LoVo (cell line): ENCODE data around the gene C3orf52.
A peak's percentile ranks its signal among the peaks of the same experiment; 100 is the strongest.

Source experiments
- DNase-seq: peaks from one replicate; pipeline ENCODE4 v3.0.0-alpha.2; 2016; ENCODE audit warnings: low spot score

C3orf52 gene

DNA sequence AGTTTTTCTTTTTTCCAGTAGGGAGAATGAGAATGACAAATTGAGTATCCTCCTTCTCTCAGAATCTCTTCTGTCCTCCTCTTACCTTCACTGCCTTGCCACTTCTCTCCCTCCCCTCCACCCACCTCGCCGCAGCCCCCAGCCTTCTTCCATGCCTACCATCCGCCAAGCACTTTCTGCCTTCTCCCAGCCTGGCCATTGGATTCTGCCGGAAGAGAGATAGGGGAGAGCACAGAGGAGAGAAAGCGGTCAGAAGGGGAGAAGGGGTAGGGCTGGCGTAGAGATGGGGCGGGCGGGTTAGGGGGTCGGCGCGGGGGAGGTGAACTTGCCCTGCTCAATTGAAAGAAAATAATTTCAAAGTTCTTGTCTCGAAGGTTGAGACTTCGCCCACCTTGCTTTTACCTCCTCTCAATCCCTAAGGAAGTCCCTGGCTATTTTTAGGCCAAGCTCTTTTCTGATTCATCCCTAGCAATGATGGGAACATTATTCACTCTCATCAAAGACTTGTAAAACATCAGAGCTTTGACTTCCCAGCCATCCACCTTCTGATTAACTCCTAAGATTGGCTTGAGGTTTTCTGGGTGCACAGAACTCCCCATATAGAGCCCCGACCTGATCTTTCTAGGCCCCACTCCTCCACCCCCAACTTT lies 811 bp downstream of the C3orf52 start:
- DNase-seq, result peak; percentile 37

DNA sequence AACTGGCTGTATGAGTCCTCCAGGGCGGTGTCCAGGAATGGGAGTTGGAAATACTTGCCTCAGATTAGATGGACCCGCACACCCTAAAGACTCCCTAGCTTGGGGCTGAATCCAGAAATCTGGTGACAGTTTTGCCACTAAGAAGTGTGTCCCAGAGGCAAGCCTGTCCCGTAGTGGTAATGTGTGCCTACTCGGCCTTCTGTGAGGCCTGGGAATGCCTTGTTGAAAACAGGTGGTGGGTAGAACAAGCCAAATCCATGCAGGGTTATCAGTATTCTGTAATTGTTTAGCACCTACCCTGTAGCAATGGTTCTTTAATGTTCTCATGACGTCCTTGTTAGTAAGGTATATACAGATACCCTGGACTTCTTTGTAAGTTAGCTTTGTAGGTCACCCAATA lies 1.6 kb downstream of the C3orf52 start:
- no peak for DNase-seq

- no peak for DNase-seq
Observed at GRCh38 chr3:112088944-112089343, 2.8 kb downstream of the C3orf52 start.

- DNase-seq, result peak; percentile 30
Observed at GRCh38 chr3:112089956-112090886, 4.0 kb downstream of the C3orf52 start.

- DNase-seq, result no peak
Observed at GRCh38 chr3:112090887-112091586, 4.8 kb downstream of the C3orf52 start.

DNA sequence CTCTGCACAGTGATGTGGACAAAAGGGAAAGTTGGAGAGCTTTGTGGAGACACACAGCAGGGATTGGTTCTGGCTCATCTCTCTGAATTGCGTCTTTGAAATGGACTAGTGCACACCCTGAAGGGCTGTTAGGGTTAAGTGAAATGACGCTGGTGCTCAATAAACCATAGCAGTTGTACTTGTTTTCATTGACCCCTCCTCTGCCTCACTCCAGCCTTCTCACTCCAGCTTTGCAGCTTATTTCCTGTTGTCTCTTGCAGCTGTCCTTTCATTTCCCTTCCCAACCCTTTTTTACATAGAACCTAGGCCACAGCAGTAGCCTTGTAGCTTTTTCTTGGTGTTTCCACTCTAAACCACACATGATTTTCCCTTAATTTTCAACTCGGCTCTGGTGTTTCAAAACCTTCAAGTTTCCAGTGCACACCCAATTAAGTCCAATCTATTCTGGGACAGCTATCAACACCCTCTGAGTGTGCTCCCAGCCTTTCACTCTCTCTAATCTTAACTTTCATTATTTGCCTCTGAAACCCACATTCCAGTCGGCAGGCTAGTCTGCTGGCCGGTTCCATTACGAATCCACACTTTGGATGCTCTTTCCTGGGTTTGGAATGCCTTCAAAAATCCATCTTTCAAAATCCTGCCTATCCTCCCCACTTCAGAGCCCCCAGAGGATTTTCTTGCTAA lies 6.4 kb downstream of the C3orf52 start:
- DNase-seq, result no peak

GRCh38 chr3:112093180-112093522 lies 7.0 kb downstream of the C3orf52 start:
- no peak for DNase-seq

DNA sequence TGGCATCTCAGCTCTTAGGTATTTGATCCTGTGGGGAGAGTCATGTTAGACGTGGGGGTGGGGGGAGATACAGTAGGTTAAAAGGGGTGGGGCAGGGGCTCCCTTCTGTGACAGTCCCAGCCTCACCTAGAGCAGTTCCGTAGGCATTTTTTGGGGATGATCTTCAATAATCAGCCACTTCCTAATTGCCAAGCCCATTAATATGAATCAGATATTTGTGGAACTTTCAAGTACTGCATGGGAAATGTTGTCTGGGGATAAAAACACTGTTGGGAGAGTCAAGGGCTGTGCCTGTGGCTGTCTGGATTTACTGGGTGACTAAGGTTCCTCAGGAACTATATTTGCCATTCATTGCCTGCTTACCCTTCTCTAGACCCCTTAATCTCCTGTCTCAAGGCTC lies 9.5 kb downstream of the C3orf52 start:
- DNase-seq, result no peak

GRCh38 chr3:112096176-112096575 lies 10.0 kb downstream of the C3orf52 start:
- DNase-seq, result no peak

DNA sequence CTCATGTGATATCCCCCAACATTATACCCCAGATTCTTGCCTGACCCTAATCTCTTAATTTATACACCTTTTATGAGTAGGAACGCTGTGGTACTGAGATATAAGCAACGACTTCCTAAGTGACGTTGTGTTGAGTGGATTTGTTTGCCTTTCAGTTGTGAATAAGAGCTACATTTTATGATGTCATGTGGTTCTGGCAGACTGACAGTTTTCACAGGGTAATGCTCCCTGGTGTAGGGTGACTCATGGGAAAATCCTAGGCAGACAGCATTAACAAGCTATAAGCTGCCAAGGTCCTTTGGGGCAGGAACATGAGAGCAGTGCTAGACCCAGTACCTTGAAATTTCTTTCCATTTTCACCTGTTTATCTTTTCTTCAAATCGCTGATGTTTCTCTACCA lies 11.2 kb downstream of the C3orf52 start:
- peak; percentile 96 for DNase-seq

DNA sequence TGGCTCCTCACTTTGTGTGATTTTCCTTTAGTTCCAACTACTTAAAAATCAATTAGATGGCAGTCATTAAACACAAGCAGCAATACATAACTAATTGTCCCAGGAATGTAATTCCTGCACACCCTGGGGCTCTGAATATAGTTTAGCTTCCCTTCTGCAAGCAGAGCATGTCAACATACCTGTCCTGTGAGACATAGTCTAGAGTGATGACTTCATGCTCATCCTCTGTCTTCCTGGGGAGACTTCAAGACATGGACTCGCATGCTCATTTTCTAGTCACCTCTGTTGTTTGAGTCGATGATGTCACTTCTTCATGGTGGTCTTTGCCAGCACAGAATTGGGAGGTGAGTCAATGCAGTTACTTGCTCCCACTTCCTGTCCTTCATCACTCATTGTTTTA lies 15.7 kb downstream of the C3orf52 start:
- DNase-seq, result no peak

DNA sequence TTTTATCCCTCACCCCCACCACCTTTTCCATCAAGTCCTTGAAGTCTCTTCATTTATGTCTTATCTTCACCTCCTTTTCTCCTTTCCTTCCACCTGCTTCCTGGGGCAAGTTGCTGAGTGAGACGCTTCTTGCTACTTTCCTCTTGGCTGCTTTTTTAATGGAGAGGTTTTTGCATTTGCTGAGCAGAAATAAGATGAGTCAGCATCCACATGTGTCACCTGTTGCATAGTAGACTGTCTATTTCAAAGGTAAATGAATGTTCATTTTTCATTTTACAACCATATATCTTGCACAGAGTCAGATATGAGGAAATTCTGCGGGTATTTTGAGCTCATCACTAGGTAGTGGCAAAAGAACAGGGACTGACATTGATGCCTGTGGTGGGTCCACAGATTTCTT lies 18.6 kb downstream of the C3orf52 start:
- DNase-seq, result no peak

DNA sequence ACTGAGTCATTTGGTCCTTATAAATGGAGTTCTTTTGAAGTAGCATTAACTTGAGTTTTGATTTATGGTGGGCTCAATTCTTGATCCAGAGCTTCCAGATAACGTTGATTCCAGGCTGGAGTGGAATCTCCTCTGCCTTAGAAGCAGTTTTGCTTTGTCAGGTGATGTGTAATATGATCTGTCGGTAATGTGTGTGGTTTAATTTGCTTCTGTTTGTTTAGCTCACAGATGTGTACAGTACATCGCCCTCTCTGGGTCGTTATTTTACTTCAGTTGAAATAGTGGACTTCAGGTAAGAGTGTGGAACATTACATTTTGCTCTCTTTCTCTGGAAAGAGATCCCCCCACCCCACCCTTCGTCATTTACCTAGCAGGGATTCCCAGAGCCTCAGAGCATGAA lies 23.1 kb downstream of the C3orf52 start:
- DNase-seq, result no peak

GRCh38 chr3:112111785-112112402 lies 25.7 kb downstream of the C3orf52 start:
- peak; percentile 51 for DNase-seq

GRCh38 chr3:112114576-112115160 lies 28.5 kb downstream of the C3orf52 start:
- DNase-seq, result no peak

- DNase-seq, result no peak
Observed at GRCh38 chr3:112115161-112115739, 29.1 kb downstream of the C3orf52 start.

GRCh38 chr3:112115806-112116383 lies 29.7 kb downstream of the C3orf52 start:
- DNase-seq, result no peak

DNA sequence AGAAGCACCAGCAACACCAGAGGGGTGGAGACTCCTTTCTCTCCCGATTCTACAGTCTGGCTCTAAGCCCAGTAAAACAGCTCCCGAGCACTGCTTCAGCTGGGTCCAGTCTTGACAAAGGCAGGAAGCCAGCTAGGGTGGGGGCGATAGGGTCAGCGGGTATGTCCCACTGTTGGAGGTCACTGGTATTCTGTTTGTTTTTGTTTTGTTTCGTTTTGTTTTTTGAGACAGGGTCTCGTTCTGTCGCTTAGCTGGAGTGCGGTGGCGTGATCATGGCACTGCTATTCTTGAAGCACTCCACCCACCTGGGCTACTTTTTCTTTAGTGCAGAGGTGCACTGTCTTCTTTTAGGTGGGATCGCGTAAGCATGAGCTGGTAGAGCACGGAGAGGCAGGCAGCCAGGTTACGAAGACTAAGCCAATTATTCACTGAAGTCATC lies 30.6 kb downstream of the C3orf52 start:
- no peak for DNase-seq

GRCh38 chr3:112117415-112117814 lies 31.2 kb downstream of the C3orf52 start:
- no peak for DNase-seq

- no peak for DNase-seq
Observed at GRCh38 chr3:112117841-112118571, 31.8 kb downstream of the C3orf52 start.
